ENCODE data around the gene VPS13D.
"Not testable (repeated sequence)": the region's sequence is repeated elsewhere in the genome, so short reads cannot be mapped to it uniquely, and the experiment has no call there.

VPS13D gene

DNA sequence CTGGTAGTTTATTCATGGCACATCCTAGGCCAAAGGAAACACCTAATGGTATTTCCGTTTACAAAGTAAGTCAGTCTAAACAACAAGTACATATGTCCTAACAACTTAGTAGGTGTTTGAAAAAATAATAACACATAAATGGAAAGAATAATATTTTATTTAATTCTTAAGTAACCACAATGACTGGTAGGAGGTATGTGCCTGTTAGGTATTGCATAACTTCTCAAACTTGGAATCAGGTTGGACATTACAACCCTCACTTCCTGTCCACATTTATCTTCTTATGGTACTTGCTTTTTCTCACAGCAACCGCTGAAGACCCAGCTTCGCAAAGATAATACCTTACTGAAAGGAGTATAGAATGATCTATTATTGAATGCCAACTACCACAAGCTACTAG is 64.2 kb downstream of the VPS13D start:
- no peak for DNase-seq (ENCODE audit: low spot score)

DNA sequence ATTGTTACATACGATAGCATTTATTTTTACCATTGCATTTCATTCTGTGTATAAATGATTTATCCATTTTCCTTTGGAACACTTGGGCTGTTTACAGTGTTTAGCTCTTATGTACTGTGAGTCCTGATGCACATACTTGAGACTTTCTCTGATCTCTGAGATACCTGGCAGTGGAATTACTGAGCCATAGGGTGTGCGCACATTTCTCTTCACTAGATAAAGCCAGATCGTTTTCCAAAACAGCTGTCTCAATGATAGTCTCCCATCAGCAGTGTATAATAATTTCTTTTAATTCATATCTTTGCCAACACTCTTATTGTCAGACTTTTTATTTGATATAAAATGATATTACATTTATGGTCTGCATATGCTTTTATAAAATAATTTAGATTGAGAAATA is 66.2 kb downstream of the VPS13D start:
- DNase-seq (ENCODE audit: low spot score) = peak; percentile 46

- no peak for DNase-seq (ENCODE audit: low spot score)
Observed at GRCh38 chr1:12296623-12297022, 66.8 kb downstream of the VPS13D start.

DNA sequence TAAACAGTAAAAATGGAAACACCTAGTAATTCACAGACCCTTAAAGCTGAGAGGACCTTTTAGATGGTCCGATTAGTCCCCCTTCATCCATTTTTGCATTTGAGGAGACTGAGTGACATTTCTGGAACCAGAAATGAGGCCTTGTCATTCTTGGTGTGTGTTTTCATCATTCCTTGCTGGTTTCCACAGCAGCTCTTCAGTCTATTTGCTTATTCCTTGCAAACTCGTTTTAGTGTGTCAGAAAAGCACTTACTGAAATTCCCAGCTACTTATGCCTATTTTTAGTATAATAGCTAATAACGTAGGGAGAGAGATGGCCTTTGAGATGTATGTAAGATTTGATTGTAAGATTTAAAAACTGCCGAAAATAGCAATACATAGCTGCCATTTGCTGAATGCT is 70.9 kb downstream of the VPS13D start:
- DNase-seq (ENCODE audit: low spot score) = no peak

GRCh38 chr1:12301518-12302237 is 71.8 kb downstream of the VPS13D start:
- no peak for DNase-seq (ENCODE audit: low spot score)

DNA sequence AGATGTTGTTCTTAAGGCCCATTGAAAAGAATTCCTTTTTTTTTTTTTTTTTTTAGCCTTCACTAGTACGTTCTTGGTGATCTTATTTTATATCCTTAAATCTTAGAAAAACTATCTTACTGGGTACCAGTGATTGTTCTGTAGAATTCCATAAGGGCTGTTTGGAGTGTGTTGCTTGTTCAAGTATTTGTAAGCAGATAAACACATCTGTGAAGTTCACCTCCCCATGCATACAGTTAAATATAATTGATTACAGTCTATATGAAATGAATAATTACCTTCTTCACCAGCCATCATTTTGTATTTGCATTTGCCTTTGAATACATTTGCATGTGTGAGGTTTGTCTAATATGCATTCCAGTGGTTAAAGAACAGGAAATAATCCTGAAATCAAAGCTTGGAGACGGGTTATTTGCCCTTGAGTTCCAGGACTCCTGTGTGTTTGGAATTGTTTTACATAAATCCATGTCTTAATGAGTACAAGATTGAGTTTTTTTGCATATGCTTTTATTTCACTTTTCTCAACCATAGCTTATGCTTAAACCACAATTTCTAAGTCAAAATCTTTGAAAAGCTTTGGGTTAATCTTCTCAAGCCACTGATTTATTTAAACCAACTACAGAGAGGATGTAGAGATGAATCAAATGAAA is 73.1 kb downstream of the VPS13D start:
- DNase-seq (ENCODE audit: low spot score) = no peak

- no peak for DNase-seq (ENCODE audit: low spot score)
Observed at GRCh38 chr1:12305377-12305776, 75.5 kb downstream of the VPS13D start.

DNA sequence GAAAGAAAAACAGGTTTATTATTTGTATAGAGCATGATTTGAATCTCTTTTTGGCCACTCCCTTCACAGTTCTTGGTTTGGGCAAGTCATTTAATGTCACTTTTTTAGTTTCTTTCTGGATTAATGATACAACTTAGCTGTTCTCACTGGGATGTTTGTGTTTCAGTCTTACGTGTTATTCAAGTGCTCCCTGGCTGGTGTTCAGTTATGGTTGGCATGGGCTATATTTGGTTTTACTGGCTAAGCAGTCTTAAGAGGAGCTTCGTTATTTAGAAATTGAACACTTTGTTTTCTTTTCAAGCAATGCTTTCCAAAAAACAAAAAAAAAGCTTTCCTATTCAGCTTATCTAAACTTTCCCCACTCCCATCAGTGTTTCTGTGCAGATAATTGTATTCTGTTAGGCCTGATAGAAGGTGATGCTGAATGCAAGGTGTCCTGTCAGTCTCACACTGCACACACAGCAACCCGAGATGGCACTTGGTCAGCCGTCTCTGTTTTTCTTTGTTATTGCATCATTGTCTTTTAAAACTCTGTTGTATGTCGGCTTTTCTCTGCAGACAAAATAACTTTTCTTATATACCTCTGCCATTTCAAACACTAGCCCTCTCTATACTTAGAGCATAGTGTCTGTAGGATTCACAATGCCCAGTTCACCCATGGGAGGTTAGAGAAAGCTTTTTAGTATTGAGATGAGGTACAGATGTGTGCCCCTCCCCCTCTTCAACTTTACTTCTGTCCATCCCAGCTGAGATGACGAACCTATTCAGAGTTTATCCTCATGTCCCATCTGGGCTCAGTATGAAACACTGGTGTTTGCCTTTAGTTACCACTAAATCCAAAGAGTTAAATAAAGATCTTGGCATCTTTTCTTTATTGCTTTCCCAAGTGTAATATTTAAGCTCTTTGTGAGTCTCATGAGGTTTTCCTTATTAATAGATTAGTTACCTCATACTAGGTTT is 80.2 kb downstream of the VPS13D start:
- no peak for DNase-seq (ENCODE audit: low spot score)

DNA sequence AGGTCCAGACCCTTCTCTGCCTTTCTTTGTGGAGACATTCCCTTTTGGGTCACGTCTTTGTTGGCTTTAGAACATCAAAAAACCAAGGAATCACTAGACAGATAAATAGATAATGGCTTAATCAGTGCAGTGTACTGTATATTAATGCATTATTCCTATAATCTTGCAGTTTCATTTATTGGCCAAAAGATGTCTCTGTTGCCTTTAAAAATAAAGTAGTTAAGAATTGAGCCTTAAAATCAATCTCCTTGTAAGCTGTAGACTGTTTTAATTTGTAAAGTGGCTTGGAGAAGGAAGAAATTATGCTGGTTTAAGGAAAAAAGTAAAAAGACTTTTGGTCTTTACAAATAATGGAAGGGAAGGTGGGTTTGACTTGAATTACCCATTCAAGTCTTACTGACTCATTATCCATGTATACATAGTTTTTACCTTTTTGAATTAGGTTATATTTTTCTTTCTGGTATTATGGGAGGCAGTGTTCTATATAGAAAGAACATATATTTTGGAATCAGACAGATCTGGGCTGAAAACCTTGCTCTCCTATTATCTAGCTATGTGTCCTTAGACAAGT is 84.6 kb downstream of the VPS13D start:
- no peak for DNase-seq (ENCODE audit: low spot score)

- no peak for DNase-seq (ENCODE audit: low spot score)
Observed at GRCh38 chr1:12315146-12315545, 85.3 kb downstream of the VPS13D start.

DNA sequence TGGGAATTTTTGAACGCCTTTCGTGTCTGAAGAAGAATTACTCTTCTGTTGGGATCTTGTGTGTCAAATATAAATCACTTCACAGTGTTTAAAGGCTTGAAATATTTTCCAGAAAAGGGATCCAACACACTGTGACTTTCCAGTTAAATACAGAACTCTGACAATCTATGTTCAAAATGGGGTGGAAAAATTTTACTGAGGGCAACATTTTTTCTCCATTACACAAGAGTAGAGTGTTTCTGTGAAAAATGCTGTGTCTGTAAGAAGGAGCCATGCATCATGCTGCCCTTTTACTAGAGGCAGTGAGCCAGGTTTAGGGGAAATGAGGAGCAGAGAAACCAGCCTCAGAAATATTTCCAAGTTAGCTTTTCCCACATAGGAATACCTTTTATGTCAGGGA is 86.5 kb downstream of the VPS13D start:
- no peak for DNase-seq (ENCODE audit: low spot score)

DNA sequence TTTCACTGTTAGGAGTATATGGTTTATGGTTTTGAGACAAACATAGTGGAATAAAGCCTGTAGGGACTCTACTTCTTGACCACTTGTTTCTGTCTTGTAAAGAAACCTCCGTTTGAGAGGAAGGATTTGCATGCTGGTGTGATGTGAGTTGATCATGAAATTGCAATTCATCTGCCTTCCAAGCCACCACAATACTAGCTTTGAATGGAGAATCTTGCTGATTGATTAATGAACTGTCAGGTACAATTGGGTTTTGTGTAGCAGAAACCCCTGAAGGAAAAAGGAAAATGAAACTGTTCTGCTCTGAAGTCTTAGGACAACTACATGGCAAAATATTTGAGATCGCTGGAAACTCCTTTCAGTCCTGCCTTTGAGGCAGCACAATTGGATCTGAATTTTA is 90.7 kb downstream of the VPS13D start:
- no peak for DNase-seq (ENCODE audit: low spot score)

- DNase-seq (ENCODE audit: low spot score) = no peak
Observed at GRCh38 chr1:12324423-12324822, 94.6 kb downstream of the VPS13D start.

GRCh38 chr1:12324973-12325372 is 95.1 kb downstream of the VPS13D start:
- not testable (repeated sequence) for DNase-seq (ENCODE audit: low spot score)

DNA sequence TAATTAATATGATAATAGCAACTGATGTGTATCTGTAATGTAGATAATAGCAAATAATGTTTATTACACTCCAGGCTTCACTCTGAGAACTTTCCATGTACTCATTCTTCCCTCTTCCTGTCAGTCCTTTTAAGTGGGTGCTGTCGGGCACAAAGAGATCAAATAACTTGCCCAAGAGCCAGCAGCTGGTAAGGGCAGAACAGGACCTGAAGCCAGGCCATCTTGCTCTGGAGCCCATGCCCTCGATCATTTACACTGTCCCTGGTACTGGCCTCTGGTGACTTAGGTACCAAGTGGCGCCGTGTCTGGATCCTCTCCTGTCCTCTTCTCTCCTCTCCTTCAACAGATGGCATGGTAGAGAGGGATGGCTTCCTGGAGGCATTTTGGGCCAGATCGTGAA is 97.2 kb downstream of the VPS13D start:
- DNase-seq (ENCODE audit: low spot score) = no peak

DNA sequence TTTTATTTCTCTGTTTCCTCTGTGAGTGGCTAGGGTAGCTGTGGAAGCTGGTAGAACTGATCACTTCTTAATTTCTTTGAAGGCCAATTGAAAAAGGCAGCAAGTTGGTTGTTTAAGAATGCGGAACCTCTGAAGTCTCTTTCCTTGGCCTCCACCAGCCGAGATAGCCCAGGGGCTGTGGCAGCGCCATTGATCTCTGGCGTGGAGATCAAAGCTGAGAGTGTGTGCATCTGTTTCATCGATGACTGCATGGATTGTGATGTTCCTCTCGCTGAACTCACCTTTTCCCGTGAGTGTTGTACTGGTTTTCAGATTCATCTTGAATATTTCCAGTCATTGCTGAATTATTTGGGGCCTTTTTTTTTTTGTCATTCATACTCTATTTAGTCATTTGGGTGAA is 97.7 kb downstream of the VPS13D start:
- no peak for DNase-seq (ENCODE audit: low spot score)

- no peak for DNase-seq (ENCODE audit: low spot score)
Observed at GRCh38 chr1:12333036-12333785, 103.4 kb downstream of the VPS13D start.

DNA sequence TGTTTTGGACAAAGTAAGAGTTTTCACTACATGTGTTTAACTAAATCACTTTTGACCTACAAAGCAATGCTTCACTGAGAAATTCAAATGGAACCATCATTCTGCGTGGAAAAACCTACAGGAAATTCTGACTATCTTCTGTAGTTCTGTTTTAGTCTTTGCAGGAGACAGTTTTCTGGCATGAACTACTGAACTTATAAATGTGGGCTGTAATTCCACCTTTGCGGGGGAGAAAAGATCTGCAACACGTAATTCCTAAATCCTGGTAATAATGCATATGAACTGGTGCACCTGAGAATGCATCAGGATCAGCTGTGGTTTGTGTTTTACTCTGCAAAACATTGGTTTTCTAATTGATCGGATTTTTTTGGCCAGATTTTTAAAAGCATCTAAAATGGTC is 106.0 kb downstream of the VPS13D start:
- no peak for DNase-seq (ENCODE audit: low spot score)

DNA sequence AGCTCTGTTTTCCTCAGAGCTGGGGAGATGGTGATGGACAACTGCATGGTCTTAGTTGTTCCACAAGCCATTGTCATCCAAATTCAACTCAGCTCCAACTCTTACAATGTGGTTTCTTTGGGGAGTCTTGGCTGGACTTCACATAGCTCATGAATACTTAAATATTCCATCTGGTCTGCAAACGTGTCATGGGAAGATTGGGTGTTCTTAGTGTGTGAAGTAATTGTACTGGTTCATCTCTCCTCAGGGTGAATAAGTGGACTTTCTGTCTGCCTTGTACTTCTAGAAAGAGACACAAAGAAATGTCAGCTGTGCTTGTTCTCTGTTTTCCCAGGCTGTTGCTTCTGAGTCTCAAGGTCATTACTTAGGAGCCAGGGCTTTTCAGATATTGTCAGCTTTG is 106.6 kb downstream of the VPS13D start:
- DNase-seq (ENCODE audit: low spot score) = no peak

- DNase-seq (ENCODE audit: low spot score) = no peak
Observed at GRCh38 chr1:12338017-12338416, 108.2 kb downstream of the VPS13D start.

- no peak for DNase-seq (ENCODE audit: low spot score)
Observed at GRCh38 chr1:12338823-12339222, 109.0 kb downstream of the VPS13D start.

GRCh38 chr1:12339396-12339795 is 109.6 kb downstream of the VPS13D start:
- DNase-seq (ENCODE audit: low spot score) = no peak
